Heart right ventricle (tissue), 16 donors: ENCODE measurements around the gene TPTE2. TPM values are rescaled to one million over a fixed set of nuclear protein-coding genes. Genes with fewer than 3 reads are reported as not detected.
"Not testable (repeated sequence)": the region's sequence is repeated elsewhere in the genome, so short reads cannot be mapped to it uniquely, and the experiment has no call there.

ENCODE experiments used
- ATAC-seq, 8 donors: fragments of 200-7000 bp; cut with Tn5 transposase; one replicate each; pipeline ENCODE4 v1.9.1; 2020; ENCODE audit warnings: mild to moderate bottlenecking in 8 of 8, moderate library complexity in 8 of 8, moderate number of reproducible peaks in 1 of 8
- DNase-seq, 2 donors: peaks; one replicate each; pipeline ENCODE4 v3.0.0-alpha.2; 2020
- H3K27ac ChIP-seq, 10 donors: fragments of 200-600 bp; sonication (generic) in 2 of 10; one replicate each; pipeline versions ENCODE4 v1.5.0 to v1.8.0; 2020 to 2022; ENCODE audit warnings: mild to moderate bottlenecking in 3 of 10
- H3K27me3 ChIP-seq, 7 donors: fragments of 200-600 bp; one replicate each; pipeline ENCODE4 v1.8.0; 2021 to 2022; ENCODE audit warnings: mild to moderate bottlenecking in 2 of 7
- H3K36me3 ChIP-seq, 9 donors: fragments of 200-600 bp; sonication (generic) in 1 of 9; one replicate each; pipeline versions ENCODE4 v1.5.0 to v1.8.0; 2020 to 2022; ENCODE audit warnings: mild to moderate bottlenecking in 2 of 9
- H3K4me1 ChIP-seq, 9 donors: fragments of 200-600 bp; sonication (generic) in 1 of 9; one replicate each; pipeline versions ENCODE4 v1.5.0 to v1.8.0; 2020 to 2022; ENCODE audit warnings: mild to moderate bottlenecking in 4 of 9
- H3K4me3 ChIP-seq, 10 donors: fragments of 200-600 bp; sonication (generic) in 2 of 10; one replicate each; pipeline versions ENCODE4 v1.5.0 to v1.8.0; 2020 to 2022; ENCODE audit warnings: mild to moderate bottlenecking in 7 of 10, moderate library complexity in 2 of 10
- H3K9me3 ChIP-seq, 11 donors: fragments of 200-600 bp in 10 of 11; sonication (generic) in 2 of 11; one replicate each; pipeline versions ENCODE4 v1.5.0 to v1.8.0; 2013 to 2022; ENCODE audit warnings: mild to moderate bottlenecking in 2 of 11, control low read depth in 1 of 11, moderate library complexity in 1 of 11
- WGBS, 2 donors: extraction: QIAGEN DNeasy Blood & Tissue Kit; methylation state at CpG; one replicate each; pipeline ENCODE4 v1.1.7; 2013; ENCODE audit warnings: inconsistent platforms in 1 of 2; 5-methylcytosine and 5-hydroxymethylcytosine counted together
- intact Hi-C, 10 donors: fragments of 100-400 bp; cut with DNase I; formaldehyde crosslinking; loops; one replicate each; pipeline versions ENCODE4 v1.11.1 to v1.14.2; 2022
- long read RNA-seq, 3 donors: library from polyadenylated mRNA; unstranded; transcript quantifications; one replicate each; pipeline ENCODE4 v2.0.0, GENCODE V29; 2020 to 2021
- polyA plus RNA-seq, 2 donors: library from polyadenylated mRNA; stranded (reverse); fragments of 200-250 nt; gene quantifications; one replicate each; pipeline ENCODE4 v1.2.3, GENCODE V29; 2013
- total RNA-seq, 10 donors: library from RNA; stranded (reverse); fragmentation: NEBNext Ultra II Directional in 3 of 10; extraction: Animal tissue kit (Norgen Biotek cat#: 25700) in 3 of 10; gene quantifications; one replicate each; pipeline versions ENCODE4 v1.2.1 to v1.2.4, GENCODE V29; 2021 to 2023
- TF ChIP-seq, protein P1 (sequence below), 9 donors: fragments of 200-600 bp; sonication (generic) in 2 of 9; IDR thresholded peaks; one replicate each; pipeline versions ENCODE4 v1.5.0 to v1.8.0; 2021 to 2022; ENCODE audit warnings: antibody characterized with exemption in 9 of 9, mild to moderate bottlenecking in 5 of 9, moderate library complexity in 1 of 9
- donor health status: Arrhythmogenic right ventricular cardiomyopathy.
- donor health status: ischemic (EF 13 %, LVEDD 7.1; RV severe dilation, severe dysfunction).
- donor health status: healthy with polysubstance abuse.
- donor health status: DM: no; HTN: yes; CAD: no.
- donor health status: DM: no; HTN: no; CAD: no.
- donor health status: ischemic (EF 25% LVEDD 6.9; RV normal size, moderate dysfunction).
- donor health status: ischemic (EF 25% LVEDD 5.7; RV mildly dilated, moderate dysfunction).
- donor health status: healthy.
- donor health status: DM: yes; HTN: yes; CAD: no.
- donor health status: Ischemic cardiomyopathy.
- donor health status: ischemic (EF 35%, LVEDD 5.7; RV mildly dilated, moderate dysfunction).
- donor health status: nonischemic (EF 11% LVEDD 7.7; RV severe dilation, severe dysfunction).
- donor health status: DM: yes; HTN: yes; CAD: no.
- donor health status: PGD.
- donor health status: ischemic (EF 29% LVEDD 5.4; RV normal size, mild dysfunction).
- donor health status: nonischemic (EF 23%, LVEDD 6.1; RV moderate dilation, normal function).

Gene TPTE2
- total RNA-seq (not detected), polyA plus RNA-seq (not detected)
- long read RNA-seq, donor 1, result 0 reads
- long read RNA-seq, donor 2, result 0 reads
- long read RNA-seq, donor 3, result 0 reads

DNA sequence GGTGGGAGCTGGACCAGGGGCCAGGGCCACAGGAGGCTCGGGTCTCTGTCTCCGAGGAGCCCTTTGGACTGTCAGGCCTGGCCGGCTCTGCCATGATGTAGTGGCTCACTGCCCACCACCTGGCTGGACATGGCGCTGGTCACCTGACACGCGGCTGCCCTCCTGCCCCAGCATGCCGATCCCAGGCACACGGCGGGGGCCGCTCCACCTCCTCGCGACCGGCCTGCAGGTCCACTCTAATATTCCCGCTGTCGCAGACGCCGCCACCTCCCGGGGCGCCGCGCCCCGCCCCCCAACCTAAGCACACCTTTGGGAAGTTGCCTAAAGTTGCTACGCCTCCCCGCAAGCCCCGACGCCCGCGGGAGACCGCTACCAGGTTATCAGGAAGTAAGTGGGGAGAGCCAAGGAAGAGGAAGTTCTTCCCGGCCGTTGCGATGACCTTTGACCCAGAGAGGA, at the start of gene TPTE2:
Gene TPTE2, minus strand, starts transcription at position 406 of the 456 bp plus-strand sequence. CDS start 58,298 bp downstream, outside the sequence.
- ATAC-seq, H3K9me3 ChIP-seq, H3K27ac ChIP-seq, H3K4me3 ChIP-seq, H3K36me3 ChIP-seq, H3K4me1 ChIP-seq, DNase-seq, intact Hi-C loops: not testable (repeated sequence)
- H3K27me3 ChIP-seq, result peaks cover 0 to 18% (median 9%) of the 10 kb centered on the region in 7 donors
- 87 to 90% methylated on average over 32 of the region's 32 CpGs for WGBS, 2 donors

DNA sequence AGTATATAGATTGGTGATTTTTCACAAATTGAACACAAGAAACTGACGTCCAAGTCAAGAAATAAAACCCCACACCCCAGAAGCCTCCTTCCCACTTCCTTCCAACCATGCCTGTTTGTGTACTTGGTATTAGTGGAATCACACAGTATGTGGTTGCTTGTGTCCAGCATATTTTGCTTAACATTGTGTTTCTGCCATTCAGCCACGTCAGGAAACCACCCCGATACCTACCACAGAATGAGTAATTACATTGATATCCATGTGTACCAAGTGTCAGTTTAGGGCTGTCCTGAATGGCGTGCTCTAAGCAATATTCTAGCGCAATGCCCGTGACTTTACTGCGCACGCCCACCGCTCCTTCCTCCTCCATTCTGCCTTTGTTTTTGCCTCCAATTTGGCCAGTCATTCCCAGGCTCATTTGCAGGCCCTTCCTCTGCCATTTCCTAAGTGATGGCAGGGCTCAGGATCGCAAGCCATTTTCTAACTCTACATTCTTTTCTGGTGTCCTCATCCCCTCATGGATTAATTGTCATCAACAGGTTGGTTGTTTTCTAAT, 46.3 kb upstream of the TPTE2 start:
- H3K27ac ChIP-seq, result no peak overlapping the region
- peaks cover 0 to 5% (median 0%) of the 10 kb centered on the region in 11 donors for H3K9me3 ChIP-seq
- TF ChIP-seq, protein P1, sequence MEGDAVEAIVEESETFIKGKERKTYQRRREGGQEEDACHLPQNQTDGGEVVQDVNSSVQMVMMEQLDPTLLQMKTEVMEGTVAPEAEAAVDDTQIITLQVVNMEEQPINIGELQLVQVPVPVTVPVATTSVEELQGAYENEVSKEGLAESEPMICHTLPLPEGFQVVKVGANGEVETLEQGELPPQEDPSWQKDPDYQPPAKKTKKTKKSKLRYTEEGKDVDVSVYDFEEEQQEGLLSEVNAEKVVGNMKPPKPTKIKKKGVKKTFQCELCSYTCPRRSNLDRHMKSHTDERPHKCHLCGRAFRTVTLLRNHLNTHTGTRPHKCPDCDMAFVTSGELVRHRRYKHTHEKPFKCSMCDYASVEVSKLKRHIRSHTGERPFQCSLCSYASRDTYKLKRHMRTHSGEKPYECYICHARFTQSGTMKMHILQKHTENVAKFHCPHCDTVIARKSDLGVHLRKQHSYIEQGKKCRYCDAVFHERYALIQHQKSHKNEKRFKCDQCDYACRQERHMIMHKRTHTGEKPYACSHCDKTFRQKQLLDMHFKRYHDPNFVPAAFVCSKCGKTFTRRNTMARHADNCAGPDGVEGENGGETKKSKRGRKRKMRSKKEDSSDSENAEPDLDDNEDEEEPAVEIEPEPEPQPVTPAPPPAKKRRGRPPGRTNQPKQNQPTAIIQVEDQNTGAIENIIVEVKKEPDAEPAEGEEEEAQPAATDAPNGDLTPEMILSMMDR (IDR thresholded peaks at IDR 0.05), result no peak
- intact Hi-C loops, result no loop called here
- no peaks in the 10 kb centered on the region for H3K36me3 ChIP-seq
- peaks cover 0 to 2% (median 0%) of the 10 kb centered on the region in 9 donors for H3K4me1 ChIP-seq
- ATAC-seq, result no peak
- H3K27me3 ChIP-seq, result peaks cover 0 to 19% (median 12%) of the 10 kb centered on the region in 7 donors
- WGBS, 2 donors, result 93 to 95% methylated on average over 10 of the region's 10 CpGs
- no peak overlapping the region for H3K4me3 ChIP-seq
- no peak for DNase-seq

DNA sequence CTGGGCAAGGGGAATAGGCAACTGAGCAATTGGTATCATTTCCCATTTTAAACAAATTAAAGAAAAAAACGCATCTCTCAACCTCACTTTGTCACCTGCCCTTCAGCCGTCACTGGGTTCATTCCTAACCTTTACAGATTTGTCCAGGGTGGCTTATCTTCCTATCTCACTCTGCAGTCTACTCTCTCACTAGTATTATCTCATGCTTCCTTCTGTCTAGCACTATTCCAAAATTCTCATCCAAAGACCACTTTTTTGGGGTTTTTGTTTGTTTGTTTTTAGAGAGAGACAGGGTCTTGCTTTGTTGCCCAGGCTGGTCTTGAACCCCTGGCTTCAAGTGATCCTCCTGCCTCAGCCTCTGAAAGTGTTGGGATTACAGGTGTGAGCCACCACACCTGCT, 45.4 kb upstream of the TPTE2 start:
- TF ChIP-seq, protein P1 (IDR thresholded peaks at IDR 0.05), result no peak
- no peak for ATAC-seq

DNA sequence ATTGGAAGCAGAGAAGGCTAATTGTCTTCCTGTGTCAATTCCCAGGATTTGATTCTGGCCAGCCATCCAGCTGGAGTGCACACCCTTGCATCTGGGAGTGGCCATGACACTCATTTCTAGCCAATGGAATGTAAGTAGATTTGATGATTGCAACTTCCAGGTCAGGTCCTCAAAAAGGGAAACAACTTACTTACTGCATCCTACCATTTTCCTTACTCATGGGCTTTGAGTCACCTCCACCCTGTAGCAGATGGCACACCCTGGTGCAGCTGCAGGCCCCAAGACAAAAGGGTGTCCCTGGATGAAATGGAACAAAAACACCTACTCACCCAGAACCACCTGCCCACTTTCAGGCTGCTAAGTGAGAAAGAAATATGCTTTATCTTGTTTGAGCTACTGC, 44.8 kb upstream of the TPTE2 start:
- DNase-seq, result no peak
- peaks cover 0 to 5% (median 0%) of the 10 kb centered on the region in 11 donors for H3K9me3 ChIP-seq
- no peaks in the 10 kb centered on the region for H3K36me3 ChIP-seq
- no peak for ATAC-seq
- H3K27ac ChIP-seq, result no peak overlapping the region
- H3K4me3 ChIP-seq, result no peak overlapping the region
- peaks cover 0 to 33% (median 27%) of the 10 kb centered on the region in 7 donors for H3K27me3 ChIP-seq
- TF ChIP-seq, protein P1 (IDR thresholded peaks at IDR 0.05), result no peak
- intact Hi-C loops, result no loop called here
- H3K4me1 ChIP-seq, result peaks cover 0 to 13% (median 6%) of the 10 kb centered on the region in 9 donors

More for the DNA sequence above, 45.4 kb upstream of the TPTE2 start:
- intact Hi-C loops, result no loop called here
- Histone ChIP-seq H3K9me3 (peaks cover 0 to 5% (median 0%) of the 10 kb centered on the region in 11 donors), H3K36me3 (no peaks in the 10 kb centered on the region), H3K4me3 (no peak overlapping the region), H3K27ac (no peak overlapping the region), H3K27me3 (peaks cover 0 to 27% (median 21%) of the 10 kb centered on the region in 7 donors), H3K4me1 (peaks cover 0 to 10% (median 1%) of the 10 kb centered on the region in 9 donors)
- WGBS, 2 donors, result 91 to 92% methylated on average over 2 of the region's 2 CpGs
- DNase-seq, result no peak
